HepG2 (cell line): Measurements from ENCODE around the gene CAMKK1. TPM values are rescaled to one million over a fixed set of nuclear protein-coding genes. Genes with fewer than 3 reads are reported as not detected.

Experiments
- ATF7 ChIP-seq, 2 experiments: fragments of 450-650 bp in 1 of 2; sonication (generic) in 1 of 2; formaldehyde crosslinking in 1 of 2; IDR thresholded peaks; 2 replicates each; pipeline versions ENCODE4 v1.4.0 to v1.6.1; 2016 to 2020; ENCODE audit warnings: antibody characterized with exemption in 1 of 2, mild to moderate bottlenecking in 1 of 2, missing genetic modification reagents in 1 of 2
- CEBPB ChIP-seq: IDR thresholded peaks from 2 replicates; pipeline ENCODE4 v1.6.1; 2011; ENCODE audit warnings: low read depth, low read length, improper control_type of control experiment, borderline replicate concordance
- DMTF1 ChIP-seq: sonication (generic); formaldehyde crosslinking; IDR thresholded peaks from 2 replicates; pipeline ENCODE4 v1.4.0; 2020; ENCODE audit warnings: mild to moderate bottlenecking, missing genetic modification reagents
- MTERF4 ChIP-seq: sonication (generic); formaldehyde crosslinking; IDR thresholded peaks from 2 replicates; pipeline ENCODE4 v1.8.0; 2023; ENCODE audit warnings: mild to moderate bottlenecking, missing genetic modification reagents
- NFE2 ChIP-seq: sonication (generic); formaldehyde crosslinking; IDR thresholded peaks from 2 replicates; pipeline ENCODE4 v1.4.0; 2020; ENCODE audit warnings: missing genetic modification reagents
- SMYD3 ChIP-seq: sonication (generic); formaldehyde crosslinking; IDR thresholded peaks from 2 replicates; pipeline ENCODE4 v1.8.1; 2023; ENCODE audit warnings: mild to moderate bottlenecking, missing genetic modification reagents
- TFDP1 ChIP-seq: IDR thresholded peaks from 2 replicates; pipeline ENCODE4 v1.6.1; 2016; ENCODE audit warnings: missing compliant biosample characterization, missing genetic modification reagents, borderline replicate concordance
- TRIM22 ChIP-seq: fragments of 450-650 bp; IDR thresholded peaks from 2 replicates; pipeline ENCODE4 v1.6.1; 2017
- UBTF ChIP-seq: sonication (generic); formaldehyde crosslinking; IDR thresholded peaks from 2 replicates; pipeline ENCODE4 v1.4.0; 2020; ENCODE audit warnings: mild to moderate bottlenecking, missing genetic modification reagents
- ZFP41 ChIP-seq: sonication (generic); formaldehyde crosslinking; IDR thresholded peaks from 2 replicates; pipeline ENCODE4 v1.4.0; 2020; ENCODE audit warnings: mild to moderate bottlenecking, missing genetic modification reagents, borderline replicate concordance
- ZFX ChIP-seq: sonication (generic); formaldehyde crosslinking; IDR thresholded peaks from 2 replicates; pipeline ENCODE4 v1.4.0; 2020; ENCODE audit warnings: mild to moderate bottlenecking, low read depth, missing genetic modification reagents, moderate library complexity
- ZHX1 ChIP-seq: sonication (generic); formaldehyde crosslinking; IDR thresholded peaks from 2 replicates; pipeline ENCODE4 v1.8.1; 2022; ENCODE audit warnings: low read depth, mild to moderate bottlenecking, missing genetic modification reagents
- ZNF326 ChIP-seq: sonication (generic); formaldehyde crosslinking; IDR thresholded peaks from 2 replicates; pipeline ENCODE4 v1.4.0; 2020; ENCODE audit warnings: missing genetic modification reagents, borderline replicate concordance
- ZNF777 ChIP-seq: sonication (generic); formaldehyde crosslinking; IDR thresholded peaks from 2 replicates; pipeline ENCODE4 v1.4.0; 2020; ENCODE audit warnings: missing genetic modification reagents
- ZNF780A ChIP-seq: sonication (generic); formaldehyde crosslinking; IDR thresholded peaks from 2 replicates; pipeline ENCODE4 v1.8.0; 2022; ENCODE audit warnings: mild to moderate bottlenecking, missing genetic modification reagents, moderate library complexity
- ZSCAN21 ChIP-seq: sonication (generic); formaldehyde crosslinking; IDR thresholded peaks from 2 replicates; pipeline ENCODE4 v1.8.0; 2022; ENCODE audit warnings: mild to moderate bottlenecking, missing genetic modification reagents, moderate library complexity, borderline replicate concordance
- polyA plus RNA-seq, 8 experiments: library from polyadenylated mRNA; depleted of rRNA in 3 of 8; stranded (reverse) in 7 of 8; unstranded in 1 of 8; fragments of >200 nt; fragmentation: Illumina TruSeq in 4 of 8; extraction: Trizol in 4 of 8; gene quantifications; 2 replicates each; pipeline versions ENCODE4 v1.2.1 to v1.2.3, GENCODE V29; 2011 to 2016; ENCODE audit warnings: low read depth in 4 of 8, missing spikeins in 1 of 8, mixed read lengths in 1 of 8; ENCODE audit not compliant: insufficient read depth in 1 of 8
- total RNA-seq, 5 experiments: library from RNA; depleted of rRNA; stranded (reverse); fragments of >200 nt; fragmentation: Illumina TruSeq; extraction: Trizol; gene quantifications; 2 replicates each; pipeline ENCODE4 v1.2.3, GENCODE V29; 2016; ENCODE audit warnings: low read depth in 1 of 5

The CAMKK1 gene
- total and polyA plus RNA-seq, 2 of the 13 experiments (the other 11 are each of a cell fraction or from before 2014, with no cell fraction given), result 1.5 to 1.6 TPM

- TF ChIP-seq UBTF (peak; percentile 34; the same call in 1 of the 2 replicates), ATF7 (IDR thresholded peaks at IDR 0.05) (peak; percentile 18; the same call in 1 of the 2 replicates), ATF7 (CRISPR knock-in tag; IDR thresholded peaks at IDR 0.05) (no peak), ZNF326 (CRISPR knock-in tag) (no peak), DMTF1 (no peak), TFDP1 (no peak), MTERF4 (CRISPR knock-in tag) (no peak), NFE2 (CRISPR knock-in tag) (no peak), ZNF777 (CRISPR knock-in tag) (0 out of 2 replicates have a peak, but pooled peaks have one; percentile 33), SMYD3 (CRISPR knock-in tag) (no peak), TRIM22 (no peak), CEBPB (0 out of 2 replicates have a peak, but pooled peaks have one; percentile 3), ZFX (CRISPR knock-in tag) (peak; percentile 47; the same call in 1 of the 2 replicates), ZHX1 (CRISPR knock-in tag) (no peak), ZNF780A (CRISPR knock-in tag) (no peak), ZFP41 (no peak), ZSCAN21 (CRISPR knock-in tag) (no peak)
Measured at GRCh38 chr17:3903881-3904290, 11.0 kb upstream of the CAMKK1 start (continued).
